NCI-H1694 (cell line): ENCODE data around the gene STIM2.

Source experiments
- DNase-seq: peaks from one replicate; lab custom pipeline; 2025; lab: John Stamatoyannopoulos, UW

STIM2 gene

GRCh38 chr4:26837993-26838842 is 22.4 kb upstream of the STIM2 start:
- DNase-seq = no peak

DNA sequence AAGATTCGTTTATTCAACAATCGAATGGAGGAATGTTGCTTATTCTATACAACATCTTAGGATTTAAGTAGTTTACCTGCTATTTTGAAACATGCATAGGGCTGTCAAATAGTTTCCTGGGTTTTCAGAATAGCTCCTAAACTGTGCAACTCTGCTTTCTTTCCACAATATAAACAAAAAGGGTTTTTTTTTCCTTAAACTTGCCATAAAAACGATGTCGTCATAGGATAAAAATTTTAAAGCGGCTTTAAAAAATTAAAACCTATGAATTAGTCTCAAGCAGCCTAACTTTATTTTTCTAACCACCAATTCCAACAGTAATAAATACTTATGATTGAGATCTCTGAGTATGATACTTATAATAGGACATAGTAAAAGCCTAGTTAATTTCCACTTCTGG is 21.6 kb upstream of the STIM2 start:
- DNase-seq = no peak

- DNase-seq = peak; percentile 89
Measured at GRCh38 chr4:26839534-26839951, 21.1 kb upstream of the STIM2 start.

DNA sequence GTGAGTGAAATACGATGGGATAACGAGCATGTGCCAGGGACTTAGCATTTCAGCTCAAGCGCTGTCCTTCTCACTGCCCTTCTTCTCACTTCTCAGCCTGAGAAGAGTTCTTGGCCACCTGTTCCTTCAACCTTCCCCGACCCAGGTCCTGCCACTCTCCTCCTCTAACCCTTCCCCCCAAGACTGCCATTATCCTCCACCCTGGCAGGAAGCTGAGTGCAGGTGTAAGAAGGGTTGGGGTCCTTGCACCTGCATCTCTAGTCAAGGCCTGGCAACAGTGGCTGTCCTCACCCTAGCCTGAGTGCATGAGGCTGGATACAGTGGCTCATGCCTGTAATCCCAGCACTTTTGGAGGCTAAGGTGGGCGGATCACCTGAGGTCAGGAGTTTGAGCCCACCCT is 19.9 kb upstream of the STIM2 start:
- DNase-seq = no peak

- no peak for DNase-seq
Measured at GRCh38 chr4:26842911-26843310, 17.7 kb upstream of the STIM2 start.

DNA sequence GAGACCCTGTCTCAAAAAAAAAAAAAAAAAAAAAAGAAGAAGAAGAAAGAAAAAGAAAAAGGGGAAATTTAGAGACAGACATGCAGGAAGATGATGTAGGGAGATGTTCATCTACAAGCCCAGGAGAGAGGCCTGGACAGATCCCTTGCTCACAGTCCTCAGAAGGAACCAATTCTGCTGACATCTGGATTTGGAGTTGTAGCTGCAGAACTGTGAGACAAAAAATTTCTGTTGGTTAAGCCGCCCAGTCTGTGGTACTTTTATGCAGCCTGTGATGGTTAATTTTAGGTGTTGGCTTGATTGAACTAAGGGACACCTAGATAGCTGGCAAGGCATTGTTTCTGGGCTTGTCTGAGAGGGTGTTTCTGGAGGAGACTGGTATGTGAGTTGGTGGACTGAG is 10.1 kb upstream of the STIM2 start:
- no peak for DNase-seq

- no peak for DNase-seq
Measured at GRCh38 chr4:26851129-26851528, 9.5 kb upstream of the STIM2 start.

DNA sequence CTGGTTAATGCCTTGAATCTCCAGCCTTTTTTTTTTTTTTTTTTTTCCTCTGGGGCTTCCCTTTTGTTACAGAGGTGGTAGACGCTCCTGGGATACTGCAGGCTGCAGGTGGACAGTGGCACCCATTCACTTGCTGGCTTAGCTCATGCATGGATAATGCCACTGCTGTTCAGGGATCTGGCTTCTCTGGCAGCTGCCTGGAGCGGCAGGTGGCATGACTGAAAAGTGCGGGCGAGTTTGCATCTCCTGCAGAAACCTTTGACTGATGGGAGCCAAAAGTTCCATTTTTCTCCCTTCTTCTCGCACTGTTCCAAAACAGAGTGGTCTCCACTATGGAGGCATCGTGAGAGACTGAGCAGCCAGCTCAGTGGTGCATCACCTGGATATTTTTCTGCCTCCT is 5.9 kb upstream of the STIM2 start:
- DNase-seq = peak; percentile 64

DNA sequence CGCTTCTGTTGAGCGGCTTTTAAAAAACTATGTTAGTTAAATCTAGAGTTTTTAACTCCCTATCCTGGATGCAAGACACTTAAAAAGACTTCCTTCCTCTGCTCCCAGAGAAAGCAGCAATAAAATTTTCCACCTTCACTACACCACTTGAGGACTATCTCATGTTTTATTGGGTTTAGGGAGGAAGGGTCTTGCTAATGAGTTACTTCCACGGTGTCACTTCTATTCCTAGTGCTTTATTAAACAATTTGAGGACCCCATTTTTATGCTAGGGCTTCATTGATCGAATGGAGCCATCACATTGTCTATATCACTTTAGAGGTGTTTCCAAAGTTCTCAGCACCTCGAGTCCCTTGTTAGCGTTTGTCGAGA is 3.7 kb upstream of the STIM2 start:
- DNase-seq = no peak

DNA sequence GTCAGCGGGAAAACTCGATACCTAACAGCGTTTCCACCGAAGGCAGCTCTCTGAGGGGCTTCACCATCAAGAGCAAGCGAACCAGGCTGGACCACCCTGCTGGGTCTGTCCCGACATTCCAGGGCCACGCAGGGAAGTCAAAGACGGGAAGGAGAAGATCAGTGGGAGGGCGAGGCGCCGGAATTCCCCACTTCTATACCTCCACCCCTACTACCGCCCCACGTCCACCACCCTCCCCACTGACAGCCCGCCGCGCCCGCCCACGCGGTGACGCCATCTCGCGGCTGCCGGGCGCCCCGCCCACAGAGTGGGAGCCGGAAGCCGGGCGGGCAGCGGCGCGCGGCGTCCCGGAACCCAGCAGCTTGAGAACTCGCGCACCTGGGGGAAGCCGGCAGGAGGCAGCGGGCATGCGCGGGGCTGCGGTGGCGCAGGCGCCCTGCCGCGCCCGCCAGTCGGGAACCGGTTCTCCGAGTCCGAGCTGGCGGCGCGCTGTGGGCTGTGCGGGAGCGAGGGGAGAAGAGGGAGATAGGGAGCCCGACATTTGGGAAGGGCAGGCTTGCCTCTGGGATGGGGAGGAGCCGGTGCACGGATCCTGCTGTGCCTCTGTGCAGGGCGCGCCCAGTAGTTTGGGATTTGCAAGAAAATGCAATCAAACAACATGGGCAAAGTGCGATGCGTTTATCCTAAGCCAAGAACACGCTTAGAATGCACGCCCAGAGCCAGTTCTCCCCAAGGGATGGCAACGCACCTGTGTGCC is 3.2 kb upstream of the STIM2 start:
- no peak for DNase-seq

GRCh38 chr4:26858035-26858918 is 2.4 kb upstream of the STIM2 start:
- no peak for DNase-seq

GRCh38 chr4:26858947-26859401 is 1.7 kb upstream of the STIM2 start:
- no peak for DNase-seq

DNA sequence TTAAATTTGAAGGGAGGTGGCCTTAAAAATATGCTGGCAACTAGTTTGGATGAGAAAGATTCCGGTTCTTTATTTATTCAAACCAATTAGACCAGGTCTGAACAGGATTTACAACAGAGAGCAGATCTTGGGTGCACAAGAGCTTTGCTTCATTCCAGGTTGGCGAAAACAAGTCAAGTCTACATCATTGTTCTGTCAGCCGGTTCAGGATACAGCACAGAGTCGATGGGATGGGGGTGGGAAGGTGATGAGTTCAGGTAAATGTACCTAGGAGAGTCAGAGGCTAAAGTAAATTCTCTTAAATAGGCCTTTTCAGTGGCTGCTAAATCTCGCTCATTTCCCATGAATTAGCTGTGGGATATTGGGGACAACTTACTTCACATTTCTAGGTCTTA is 882 bp upstream of the STIM2 start:
- no peak for DNase-seq

DNA sequence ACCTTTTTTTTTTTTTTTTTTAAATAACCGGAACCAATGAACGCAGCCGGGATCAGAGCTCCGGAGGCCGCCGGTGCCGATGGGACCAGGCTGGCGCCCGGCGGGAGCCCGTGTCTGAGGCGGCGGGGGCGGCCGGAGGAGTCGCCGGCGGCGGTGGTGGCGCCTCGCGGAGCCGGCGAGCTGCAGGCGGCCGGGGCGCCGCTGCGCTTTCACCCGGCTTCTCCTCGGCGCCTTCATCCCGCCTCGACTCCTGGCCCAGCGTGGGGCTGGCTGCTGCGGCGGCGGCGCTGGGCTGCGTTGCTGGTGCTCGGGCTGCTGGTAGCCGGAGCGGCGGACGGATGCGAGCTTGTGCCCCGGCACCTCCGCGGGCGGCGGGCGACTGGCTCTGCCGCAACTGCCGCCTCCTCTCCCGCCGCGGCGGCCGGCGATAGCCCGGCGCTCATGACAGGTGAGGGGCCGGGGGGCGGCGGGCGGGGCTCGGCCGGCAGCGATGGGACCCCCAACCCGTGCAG is 337 bp downstream of the STIM2 start:
- no peak for DNase-seq

DNA sequence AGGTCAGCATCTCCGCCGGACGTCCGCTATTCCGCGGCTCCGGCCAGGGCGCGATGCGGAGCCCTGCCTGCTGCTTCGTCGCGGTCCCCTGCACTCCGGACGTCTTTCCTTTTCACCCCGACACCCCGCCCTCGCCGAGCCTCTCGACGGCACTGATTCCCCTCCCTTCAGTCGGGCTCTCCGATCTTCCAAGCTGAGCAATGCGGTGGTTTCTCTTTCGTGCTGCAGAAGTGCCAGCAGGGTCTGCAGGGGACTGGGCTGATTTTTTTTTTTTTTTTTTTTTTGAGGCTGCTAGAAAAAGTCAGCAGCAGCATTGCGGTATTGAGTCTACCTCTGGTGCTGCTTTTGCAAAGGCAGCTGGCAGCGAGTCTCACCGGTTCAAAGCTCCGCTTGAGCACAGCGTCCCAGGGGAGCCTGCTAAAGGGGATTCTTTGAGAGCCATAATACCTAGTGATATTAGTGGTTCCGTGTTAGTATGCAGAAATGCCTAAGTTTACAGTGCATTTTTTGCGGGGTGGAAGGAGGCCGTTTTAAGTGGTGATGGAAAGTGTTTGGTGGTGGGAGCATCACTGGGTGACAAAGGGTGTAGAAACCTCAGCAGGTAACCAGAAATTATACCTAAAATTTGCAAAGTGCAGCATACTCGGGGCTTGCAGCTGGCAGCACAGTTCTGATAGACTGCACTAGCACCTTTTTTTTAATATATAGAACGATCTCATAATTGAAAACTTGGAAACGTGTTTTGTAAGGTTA is 969 bp downstream of the STIM2 start:
- peak; percentile 65 for DNase-seq

DNA sequence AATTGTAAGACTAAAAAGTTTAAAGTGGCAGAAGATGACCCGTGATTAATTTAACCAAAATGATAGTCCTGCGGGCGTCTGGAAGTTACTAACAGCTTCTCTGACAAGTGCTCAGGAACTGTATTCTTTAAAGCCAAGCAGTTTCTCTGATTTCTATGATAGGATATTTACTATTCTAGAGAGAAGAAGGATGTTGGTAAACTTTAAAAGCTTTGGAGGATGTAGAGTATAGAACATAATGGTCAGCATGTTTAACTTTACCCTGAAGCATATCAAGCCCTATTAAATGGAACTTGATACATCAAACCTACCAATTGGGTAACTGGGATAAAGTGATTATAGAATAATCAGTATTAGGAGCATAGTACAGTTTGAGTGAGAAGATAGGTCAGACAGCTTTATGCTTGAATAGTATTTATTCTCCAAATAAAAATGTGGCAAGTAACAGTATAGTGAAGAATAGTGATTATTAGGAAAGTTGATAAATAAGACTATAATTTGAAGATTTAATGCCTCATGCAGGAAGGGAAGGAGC is 1.8 kb downstream of the STIM2 start:
- DNase-seq = no peak

DNA sequence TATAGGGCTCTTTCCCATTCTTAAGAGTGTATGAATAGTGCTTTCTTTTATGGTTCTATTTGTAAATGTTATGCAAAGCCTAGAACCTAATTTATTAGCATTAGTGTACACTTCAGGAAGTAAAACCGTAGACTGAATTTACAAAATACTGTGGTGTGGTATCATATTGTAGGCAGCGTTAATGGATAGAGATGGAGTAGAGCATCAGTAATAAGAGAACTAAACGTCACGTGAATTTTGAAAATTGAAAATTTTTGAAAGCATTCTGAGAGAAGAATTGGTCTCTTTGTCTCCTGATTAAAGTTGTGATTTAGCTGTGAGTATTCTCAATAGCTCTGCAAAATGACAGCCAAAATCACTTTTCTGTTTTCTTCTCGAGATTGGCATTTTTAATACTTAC is 2.9 kb downstream of the STIM2 start:
- no peak for DNase-seq

GRCh38 chr4:26864899-26865298 is 4.3 kb downstream of the STIM2 start:
- DNase-seq = no peak

DNA sequence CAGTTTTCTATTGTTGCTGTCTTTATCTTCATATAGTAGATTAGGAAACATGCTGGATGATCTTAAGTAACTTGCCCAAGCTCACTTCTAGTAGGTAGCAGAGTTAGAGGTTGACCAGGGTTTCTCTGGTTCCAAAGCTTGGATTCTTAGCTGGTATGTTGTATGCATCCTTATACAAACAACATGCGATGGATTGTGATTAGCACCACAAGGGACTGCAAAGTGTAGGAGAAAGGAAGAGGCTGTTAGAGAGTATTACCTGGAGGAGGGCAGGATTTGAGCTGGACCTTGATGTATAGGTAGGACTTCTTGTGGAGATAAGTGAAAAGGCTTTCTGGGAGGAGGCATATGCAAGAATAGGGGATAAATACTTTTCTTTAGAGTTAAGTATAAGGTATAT is 5.6 kb downstream of the STIM2 start:
- DNase-seq = no peak

DNA sequence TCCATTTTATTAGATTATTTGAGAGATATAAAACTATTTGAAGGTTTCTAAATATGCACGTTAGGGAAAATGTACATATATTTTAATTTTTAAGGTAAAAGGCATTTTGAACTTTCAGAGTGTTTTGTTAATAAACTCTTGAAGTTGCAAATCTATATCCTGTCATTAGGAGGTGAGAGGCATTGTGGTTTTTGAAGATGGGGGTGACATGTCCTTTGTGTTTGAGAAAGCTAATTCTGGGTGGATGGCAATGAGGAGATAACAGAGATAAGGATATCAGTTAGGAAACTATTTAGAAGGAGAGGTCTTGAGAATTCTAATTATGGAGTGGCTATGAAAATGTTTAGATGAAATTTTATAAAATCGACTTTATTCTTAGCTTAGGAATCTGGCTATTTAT is 6.1 kb downstream of the STIM2 start:
- DNase-seq = no peak
